GM23338 (cell line): ENCODE measurements around the gene ZSCAN25.

ENCODE experiments used
- CREB1 ChIP-seq: fragments of 250-450 bp; sonication (Bioruptor Pico); IDR thresholded peaks from 2 replicates; pipeline ENCODE4 v1.5.0; 2020; ENCODE audit warnings: low read depth, mild to moderate bottlenecking, moderate library complexity
- EZH2 ChIP-seq: fragments of 200-600 bp; sonication (generic); IDR thresholded peaks from one replicate; pipeline ENCODE4 v1.8.0; 2017; ENCODE audit warnings: antibody characterized with exemption, mild to moderate bottlenecking, low read depth; ENCODE audit not compliant: unreplicated experiment
- EZH2phosphoT487 ChIP-seq: fragments of 200-600 bp; sonication (generic); IDR thresholded peaks from one replicate; pipeline ENCODE4 v1.8.1; 2018; ENCODE audit warnings: antibody characterized with exemption; ENCODE audit not compliant: unreplicated experiment
- JUNB ChIP-seq: IDR thresholded peaks from one replicate; pipeline ENCODE4 v1.6.1; 2016; ENCODE audit warnings: antibody characterized with exemption; ENCODE audit not compliant: unreplicated experiment
- NANOG ChIP-seq: IDR thresholded peaks from 2 replicates; pipeline ENCODE4 v1.6.1; 2016; ENCODE audit warnings: antibody characterized with exemption, borderline replicate concordance
- POLR2AphosphoS5 ChIP-seq: IDR thresholded peaks from 2 replicates; pipeline ENCODE4 v1.6.1; 2016; ENCODE audit warnings: antibody characterized with exemption, low read depth
- REST ChIP-seq: IDR thresholded peaks from one replicate; pipeline ENCODE4 v1.6.1; 2018; ENCODE audit warnings: antibody characterized with exemption; ENCODE audit not compliant: unreplicated experiment
- STAT1 ChIP-seq: IDR thresholded peaks from one replicate; pipeline ENCODE4 v1.6.1; 2016; ENCODE audit warnings: antibody characterized with exemption; ENCODE audit not compliant: unreplicated experiment
- ZNF114 ChIP-seq: fragments of 250-450 bp; sonication (Bioruptor Pico); IDR thresholded peaks from 2 replicates; pipeline ENCODE4 v1.5.0; 2020; ENCODE audit warnings: mild to moderate bottlenecking, moderate library complexity
- ZNF331 ChIP-seq: fragments of 250-450 bp; sonication (Bioruptor Pico); IDR thresholded peaks from 2 replicates; pipeline ENCODE4 v1.5.0; 2020; ENCODE audit warnings: low read depth, mild to moderate bottlenecking, moderate library complexity
- TF ChIP-seq, protein P1 (sequence below), 2 experiments: fragments of 200-600 bp in 1 of 2; sonication (generic) in 1 of 2; conservative IDR thresholded peaks; 2 replicates each; pipeline versions ENCODE4 v1.5.1 to v1.6.1; 2016 to 2017; ENCODE audit warnings: antibody characterized with exemption in 2 of 2, low read depth in 2 of 2, mild to moderate bottlenecking in 2 of 2, moderate library complexity in 1 of 2
- TF ChIP-seq, protein P2 (sequence below): IDR thresholded peaks from 2 replicates; pipeline ENCODE4 v1.6.1; 2016; ENCODE audit warnings: antibody characterized with exemption

- no peak for TF ChIP-seq POLR2AphosphoS5
- TF ChIP-seq, protein P1, sequence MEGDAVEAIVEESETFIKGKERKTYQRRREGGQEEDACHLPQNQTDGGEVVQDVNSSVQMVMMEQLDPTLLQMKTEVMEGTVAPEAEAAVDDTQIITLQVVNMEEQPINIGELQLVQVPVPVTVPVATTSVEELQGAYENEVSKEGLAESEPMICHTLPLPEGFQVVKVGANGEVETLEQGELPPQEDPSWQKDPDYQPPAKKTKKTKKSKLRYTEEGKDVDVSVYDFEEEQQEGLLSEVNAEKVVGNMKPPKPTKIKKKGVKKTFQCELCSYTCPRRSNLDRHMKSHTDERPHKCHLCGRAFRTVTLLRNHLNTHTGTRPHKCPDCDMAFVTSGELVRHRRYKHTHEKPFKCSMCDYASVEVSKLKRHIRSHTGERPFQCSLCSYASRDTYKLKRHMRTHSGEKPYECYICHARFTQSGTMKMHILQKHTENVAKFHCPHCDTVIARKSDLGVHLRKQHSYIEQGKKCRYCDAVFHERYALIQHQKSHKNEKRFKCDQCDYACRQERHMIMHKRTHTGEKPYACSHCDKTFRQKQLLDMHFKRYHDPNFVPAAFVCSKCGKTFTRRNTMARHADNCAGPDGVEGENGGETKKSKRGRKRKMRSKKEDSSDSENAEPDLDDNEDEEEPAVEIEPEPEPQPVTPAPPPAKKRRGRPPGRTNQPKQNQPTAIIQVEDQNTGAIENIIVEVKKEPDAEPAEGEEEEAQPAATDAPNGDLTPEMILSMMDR (conservative IDR thresholded peaks at IDR 0.05; ENCODE audit: low read depth in 2 of 2), result no peak
- TF ChIP-seq EZH2phosphoT487, result no peak
- no peak for TF ChIP-seq JUNB
- TF ChIP-seq REST, result no peak
- TF ChIP-seq EZH2, result no peak
- TF ChIP-seq STAT1, result no peak
- TF ChIP-seq CREB1 (CRISPR knock-in tag), result no peak
- no peak for TF ChIP-seq ZNF114
- no peak for TF ChIP-seq NANOG
- no peak for TF ChIP-seq ZNF331 (CRISPR knock-in tag)
- TF ChIP-seq, protein P2, sequence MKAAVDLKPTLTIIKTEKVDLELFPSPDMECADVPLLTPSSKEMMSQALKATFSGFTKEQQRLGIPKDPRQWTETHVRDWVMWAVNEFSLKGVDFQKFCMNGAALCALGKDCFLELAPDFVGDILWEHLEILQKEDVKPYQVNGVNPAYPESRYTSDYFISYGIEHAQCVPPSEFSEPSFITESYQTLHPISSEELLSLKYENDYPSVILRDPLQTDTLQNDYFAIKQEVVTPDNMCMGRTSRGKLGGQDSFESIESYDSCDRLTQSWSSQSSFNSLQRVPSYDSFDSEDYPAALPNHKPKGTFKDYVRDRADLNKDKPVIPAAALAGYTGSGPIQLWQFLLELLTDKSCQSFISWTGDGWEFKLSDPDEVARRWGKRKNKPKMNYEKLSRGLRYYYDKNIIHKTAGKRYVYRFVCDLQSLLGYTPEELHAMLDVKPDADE, result no peak
Measured at GRCh38 chr7:99651290-99651689, 34.5 kb downstream of the ZSCAN25 start.
